Gastroesophageal sphincter (tissue), 3 donors: ENCODE measurements around the gene ZEB1.

ENCODE experiments used
- EP300 ChIP-seq: sonication (generic); formaldehyde crosslinking; IDR thresholded peaks from one replicate; pipeline ENCODE4 v1.6.1; 2017; ENCODE audit warnings: antibody characterized with exemption, mild to moderate bottlenecking
- POLR2A ChIP-seq, 2 donors: fragments of 450-650 bp; IDR thresholded peaks; one replicate each; pipeline ENCODE4 v1.6.1; 2017; ENCODE audit warnings: antibody characterized with exemption in 2 of 2, mild to moderate bottlenecking in 2 of 2, moderate library complexity in 1 of 2
- TF ChIP-seq, protein P1 (sequence below), 4 experiments: fragments of 200-600 bp in 2 of 4; fragments of 450-650 bp in 2 of 4; sonication (generic) in 1 of 4; IDR thresholded peaks; one replicate each; pipeline ENCODE4 v1.5.1; 2017 to 2019; ENCODE audit warnings: antibody characterized with exemption in 4 of 4, mild to moderate bottlenecking in 2 of 4, moderate library complexity in 2 of 4

DNA sequence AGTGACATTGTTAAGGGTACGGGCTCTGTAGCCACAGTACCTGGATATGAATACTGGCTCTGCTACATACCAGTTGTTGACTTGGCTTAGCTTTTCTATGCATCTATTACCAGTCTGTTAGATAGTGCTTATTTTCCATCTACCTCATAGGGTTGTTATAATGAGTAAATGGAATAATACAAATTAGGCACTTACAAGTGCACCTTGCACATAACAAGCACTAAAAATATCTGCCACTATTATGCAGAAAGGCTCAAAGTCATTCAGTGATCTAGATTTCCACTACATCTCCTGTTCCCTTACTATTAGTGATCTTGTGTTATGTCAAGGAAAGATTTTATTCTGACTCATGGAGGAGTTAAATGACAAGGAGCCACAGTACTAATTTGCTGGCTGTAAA lies 27.9 kb upstream of the ZEB1 start:
- no peak for TF ChIP-seq POLR2A (IDR thresholded peaks at IDR 0.05)
- TF ChIP-seq, protein P1, sequence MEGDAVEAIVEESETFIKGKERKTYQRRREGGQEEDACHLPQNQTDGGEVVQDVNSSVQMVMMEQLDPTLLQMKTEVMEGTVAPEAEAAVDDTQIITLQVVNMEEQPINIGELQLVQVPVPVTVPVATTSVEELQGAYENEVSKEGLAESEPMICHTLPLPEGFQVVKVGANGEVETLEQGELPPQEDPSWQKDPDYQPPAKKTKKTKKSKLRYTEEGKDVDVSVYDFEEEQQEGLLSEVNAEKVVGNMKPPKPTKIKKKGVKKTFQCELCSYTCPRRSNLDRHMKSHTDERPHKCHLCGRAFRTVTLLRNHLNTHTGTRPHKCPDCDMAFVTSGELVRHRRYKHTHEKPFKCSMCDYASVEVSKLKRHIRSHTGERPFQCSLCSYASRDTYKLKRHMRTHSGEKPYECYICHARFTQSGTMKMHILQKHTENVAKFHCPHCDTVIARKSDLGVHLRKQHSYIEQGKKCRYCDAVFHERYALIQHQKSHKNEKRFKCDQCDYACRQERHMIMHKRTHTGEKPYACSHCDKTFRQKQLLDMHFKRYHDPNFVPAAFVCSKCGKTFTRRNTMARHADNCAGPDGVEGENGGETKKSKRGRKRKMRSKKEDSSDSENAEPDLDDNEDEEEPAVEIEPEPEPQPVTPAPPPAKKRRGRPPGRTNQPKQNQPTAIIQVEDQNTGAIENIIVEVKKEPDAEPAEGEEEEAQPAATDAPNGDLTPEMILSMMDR (IDR thresholded peaks at IDR 0.05) = no peak
- no peak for TF ChIP-seq EP300
